ENCODE results near the gene ZFP91.

DNA sequence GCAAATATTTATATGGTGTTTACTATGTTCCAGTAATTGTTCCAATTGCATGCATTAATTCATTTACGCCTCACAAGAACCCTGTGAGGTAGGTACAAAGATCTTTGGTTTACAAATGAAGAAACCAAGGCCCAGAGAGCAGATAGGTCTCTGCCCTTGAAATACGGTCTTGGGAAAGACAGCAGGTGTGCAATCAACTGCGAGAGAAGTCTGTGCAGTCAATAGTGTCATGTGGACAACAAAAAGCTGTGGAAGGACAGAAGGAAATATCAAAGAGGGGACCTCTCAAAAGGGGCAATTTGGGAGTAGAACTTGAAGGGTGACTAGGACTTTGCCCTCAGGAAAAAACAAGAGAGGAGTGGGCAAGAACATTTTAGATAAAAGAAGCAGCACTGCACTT lies 52.5 kb downstream of the ZFP91 start:
- TF ChIP-seq, protein P1, sequence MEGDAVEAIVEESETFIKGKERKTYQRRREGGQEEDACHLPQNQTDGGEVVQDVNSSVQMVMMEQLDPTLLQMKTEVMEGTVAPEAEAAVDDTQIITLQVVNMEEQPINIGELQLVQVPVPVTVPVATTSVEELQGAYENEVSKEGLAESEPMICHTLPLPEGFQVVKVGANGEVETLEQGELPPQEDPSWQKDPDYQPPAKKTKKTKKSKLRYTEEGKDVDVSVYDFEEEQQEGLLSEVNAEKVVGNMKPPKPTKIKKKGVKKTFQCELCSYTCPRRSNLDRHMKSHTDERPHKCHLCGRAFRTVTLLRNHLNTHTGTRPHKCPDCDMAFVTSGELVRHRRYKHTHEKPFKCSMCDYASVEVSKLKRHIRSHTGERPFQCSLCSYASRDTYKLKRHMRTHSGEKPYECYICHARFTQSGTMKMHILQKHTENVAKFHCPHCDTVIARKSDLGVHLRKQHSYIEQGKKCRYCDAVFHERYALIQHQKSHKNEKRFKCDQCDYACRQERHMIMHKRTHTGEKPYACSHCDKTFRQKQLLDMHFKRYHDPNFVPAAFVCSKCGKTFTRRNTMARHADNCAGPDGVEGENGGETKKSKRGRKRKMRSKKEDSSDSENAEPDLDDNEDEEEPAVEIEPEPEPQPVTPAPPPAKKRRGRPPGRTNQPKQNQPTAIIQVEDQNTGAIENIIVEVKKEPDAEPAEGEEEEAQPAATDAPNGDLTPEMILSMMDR (IDR thresholded peaks at IDR 0.05; ENCODE audit: extremely low read depth in 1 of 2, insufficient read depth in 1 of 2, low read depth in 1 of 2, low read length in 2 of 2), result no peak
- TF ChIP-seq, protein P2, sequence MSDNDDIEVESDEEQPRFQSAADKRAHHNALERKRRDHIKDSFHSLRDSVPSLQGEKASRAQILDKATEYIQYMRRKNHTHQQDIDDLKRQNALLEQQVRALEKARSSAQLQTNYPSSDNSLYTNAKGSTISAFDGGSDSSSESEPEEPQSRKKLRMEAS (IDR thresholded peaks at IDR 0.05; ENCODE audit: insufficient read depth, insufficient read length), result no peak
- TF ChIP-seq POLR2A (IDR thresholded peaks at IDR 0.05; ENCODE audit: low read depth, low read length) (no peak), POLR2AphosphoS5 (IDR thresholded peaks at IDR 0.05; ENCODE audit: insufficient read depth, low read depth, low read length) (no peak), MYC (IDR thresholded peaks at IDR 0.05; ENCODE audit: low read depth, low read length) (no peak), JUN (IDR thresholded peaks at IDR 0.05; ENCODE audit: borderline replicate concordance, insufficient read depth, insufficient read length, low read depth) (no peak), EZH2 (IDR thresholded peaks at IDR 0.05; ENCODE audit: borderline replicate concordance, low read depth, low read length, severe bottlenecking) (no peak), GATA2 (IDR thresholded peaks at IDR 0.05; ENCODE audit: insufficient read depth, insufficient read length, low read depth, low read length) (no peak)

Data from endothelial cell of umbilical vein (primary cell).